OCI-M2 (cell line): Measurements from ENCODE around the gene RPL13.

Experiments used
- DNase-seq: peaks from one replicate; lab custom pipeline; 2025; ENCODE audit not compliant: unreplicated experiment; lab: John Stamatoyannopoulos, UW

The RPL13 gene

GRCh38 chr16:89560378-89561141, at the start of gene RPL13:
Gene RPL13, plus strand, starts transcription at chr16:89560682. Its CDS starts 278 bp downstream, at chr16:89560960.
- peak; percentile 73 for DNase-seq

GRCh38 chr16:89511374-89511773, 49.1 kb upstream of the RPL13 start:
- DNase-seq: no peak

- no peak for DNase-seq
Observed at GRCh38 chr16:89512453-89512852, 48.0 kb upstream of the RPL13 start.

DNA sequence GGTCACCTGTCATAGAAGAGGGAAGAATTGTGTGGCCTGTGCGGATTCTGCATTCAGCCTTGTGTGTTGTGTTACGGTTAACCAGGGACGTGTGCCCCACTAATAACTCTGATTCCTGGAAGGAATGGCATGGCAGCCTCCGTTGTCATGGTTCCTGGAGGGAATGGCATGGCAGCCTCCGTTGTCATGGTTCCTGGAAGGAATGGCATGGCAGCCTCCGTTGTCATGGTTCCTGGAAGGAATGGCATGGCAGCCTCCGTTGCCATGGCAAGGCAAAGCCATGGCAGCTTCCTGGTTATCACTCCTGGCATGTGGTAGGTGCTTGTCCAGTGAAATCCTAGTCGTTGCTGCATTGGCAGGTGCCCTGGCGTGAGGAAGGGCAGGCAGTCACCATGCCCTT, 43.4 kb upstream of the RPL13 start:
- no peak for DNase-seq

- DNase-seq: no peak
Observed at GRCh38 chr16:89519881-89520280, 40.6 kb upstream of the RPL13 start.

DNA sequence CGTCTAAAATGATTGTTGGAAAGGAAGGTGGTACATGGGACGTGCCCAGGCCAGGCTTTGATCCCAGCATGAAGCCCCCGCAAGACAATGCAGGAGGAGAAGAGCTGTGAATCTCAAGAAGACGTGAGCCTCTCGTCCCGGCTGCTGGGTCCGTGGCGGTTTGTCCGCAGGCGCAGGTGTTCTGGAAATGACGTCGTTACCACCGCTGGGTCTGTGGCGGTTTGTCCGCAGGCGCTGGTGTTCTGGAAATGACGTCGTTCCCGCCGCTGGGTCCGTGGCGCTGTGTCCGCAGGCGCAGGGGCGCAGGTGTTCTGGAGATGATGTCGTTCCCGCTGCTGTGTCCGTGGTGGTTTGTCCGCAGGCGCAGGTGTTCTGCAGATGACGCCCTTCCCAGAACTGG, 38.2 kb upstream of the RPL13 start:
- no peak for DNase-seq

- no peak for DNase-seq
Observed at GRCh38 chr16:89523680-89524344, 36.7 kb upstream of the RPL13 start.

DNA sequence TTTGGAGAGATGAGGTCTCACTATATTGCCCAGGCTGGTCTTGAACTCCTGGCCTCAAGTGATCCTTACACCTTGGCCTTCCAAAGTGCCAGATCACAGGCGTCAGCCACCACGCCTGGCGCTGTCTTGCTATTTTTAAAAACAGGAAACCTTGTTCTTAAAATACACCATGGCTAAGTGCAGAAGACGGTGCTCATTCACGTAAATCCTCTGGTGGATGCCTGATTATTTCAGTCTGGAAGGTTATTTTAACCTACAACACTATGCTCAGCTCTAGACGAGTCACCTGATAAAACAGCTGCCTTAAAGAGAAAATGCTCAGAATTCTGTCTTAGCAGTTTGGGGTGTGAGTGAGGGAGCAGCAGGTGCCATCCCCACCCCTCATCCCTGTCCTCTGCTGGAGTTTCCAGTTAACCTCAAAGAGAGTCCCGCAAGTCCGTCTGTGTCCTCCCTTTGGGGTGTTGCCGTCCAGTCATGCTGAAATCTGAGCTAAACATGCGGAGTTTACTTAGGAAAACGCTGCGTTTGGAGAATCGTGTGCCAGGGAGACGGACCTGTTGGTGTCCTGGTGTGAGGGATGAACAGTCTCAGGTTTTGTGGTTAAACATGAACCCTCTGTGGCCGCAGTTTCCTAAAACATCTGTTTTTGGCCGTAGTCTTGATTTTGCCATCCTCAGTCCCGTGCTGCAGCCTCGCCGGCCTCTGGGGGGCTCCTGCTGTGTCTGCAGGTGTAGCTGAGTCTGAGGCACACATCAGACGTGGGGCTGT, 35.2 kb upstream of the RPL13 start:
- DNase-seq: no peak

GRCh38 chr16:89529097-89529496, 31.4 kb upstream of the RPL13 start:
- DNase-seq: no peak

DNA sequence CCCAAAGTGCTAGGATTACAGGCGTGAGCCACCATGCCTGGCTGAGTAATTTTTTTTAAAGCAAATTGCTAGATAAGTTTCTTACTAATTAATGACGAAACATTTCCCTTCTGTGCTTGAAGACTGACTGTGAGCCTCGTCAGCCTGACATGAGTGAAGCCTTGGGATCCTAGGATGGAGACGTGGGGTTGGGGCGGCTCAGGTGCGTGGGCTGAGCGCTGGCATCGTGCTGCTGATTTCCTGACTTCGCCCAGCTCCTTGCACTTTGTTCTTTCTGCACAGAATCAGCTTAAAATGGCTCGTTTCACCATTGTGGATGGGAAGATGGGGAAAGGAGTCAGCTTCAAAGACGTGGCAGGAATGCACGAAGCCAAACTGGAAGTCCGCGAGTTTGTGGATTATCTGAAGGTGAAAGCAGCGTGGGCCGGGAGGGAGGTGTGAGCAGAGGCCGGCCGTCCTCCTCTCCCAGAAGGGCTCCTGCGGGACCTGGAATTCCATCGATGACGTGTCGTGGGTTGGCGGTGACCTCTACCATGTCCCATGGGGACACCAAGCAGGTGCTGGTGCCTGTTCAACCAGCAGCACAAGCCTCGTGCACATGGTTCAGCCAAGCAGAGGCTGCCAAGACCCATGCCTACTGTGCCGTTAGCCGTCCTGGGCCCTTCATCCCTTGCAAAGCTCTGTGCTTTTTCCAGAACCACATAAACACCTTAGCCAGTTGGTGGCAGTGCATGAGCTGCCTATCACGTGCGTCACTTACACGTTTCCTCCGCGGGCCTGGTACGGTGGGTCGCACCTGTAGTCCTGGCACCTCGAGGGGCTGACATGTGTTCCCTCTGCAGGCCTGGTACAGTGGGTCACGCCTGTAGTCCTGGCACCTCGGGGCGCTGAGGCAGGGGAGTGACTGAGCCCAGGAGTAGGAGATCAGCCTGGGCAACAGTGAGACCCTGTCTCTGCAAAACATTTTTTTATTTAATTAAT, 29.8 kb upstream of the RPL13 start:
- no peak for DNase-seq

- no peak for DNase-seq
Observed at GRCh38 chr16:89531821-89532526, 28.5 kb upstream of the RPL13 start.

GRCh38 chr16:89534252-89534756, 26.2 kb upstream of the RPL13 start:
- no peak for DNase-seq

DNA sequence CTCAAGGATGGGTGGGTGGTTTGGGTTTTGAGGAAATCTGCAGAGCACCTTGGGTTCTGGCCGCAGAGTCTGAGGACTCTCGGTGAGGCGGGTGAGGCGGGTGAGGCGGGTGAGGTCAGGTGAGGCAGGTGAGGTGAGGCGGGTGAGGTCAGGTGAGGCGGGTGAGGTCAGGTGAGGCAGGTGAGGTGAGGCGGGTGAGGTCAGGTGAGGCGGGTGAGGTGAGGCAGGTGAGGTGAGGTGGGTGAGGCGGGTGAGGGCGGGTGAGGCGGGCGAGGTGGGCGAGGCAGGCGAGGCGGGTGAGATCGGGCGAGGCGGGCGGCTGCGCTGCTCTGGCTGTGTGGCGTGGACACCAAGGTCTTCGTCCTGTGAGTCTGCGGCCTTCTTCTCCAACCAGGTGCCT, 24.1 kb upstream of the RPL13 start:
- no peak for DNase-seq

DNA sequence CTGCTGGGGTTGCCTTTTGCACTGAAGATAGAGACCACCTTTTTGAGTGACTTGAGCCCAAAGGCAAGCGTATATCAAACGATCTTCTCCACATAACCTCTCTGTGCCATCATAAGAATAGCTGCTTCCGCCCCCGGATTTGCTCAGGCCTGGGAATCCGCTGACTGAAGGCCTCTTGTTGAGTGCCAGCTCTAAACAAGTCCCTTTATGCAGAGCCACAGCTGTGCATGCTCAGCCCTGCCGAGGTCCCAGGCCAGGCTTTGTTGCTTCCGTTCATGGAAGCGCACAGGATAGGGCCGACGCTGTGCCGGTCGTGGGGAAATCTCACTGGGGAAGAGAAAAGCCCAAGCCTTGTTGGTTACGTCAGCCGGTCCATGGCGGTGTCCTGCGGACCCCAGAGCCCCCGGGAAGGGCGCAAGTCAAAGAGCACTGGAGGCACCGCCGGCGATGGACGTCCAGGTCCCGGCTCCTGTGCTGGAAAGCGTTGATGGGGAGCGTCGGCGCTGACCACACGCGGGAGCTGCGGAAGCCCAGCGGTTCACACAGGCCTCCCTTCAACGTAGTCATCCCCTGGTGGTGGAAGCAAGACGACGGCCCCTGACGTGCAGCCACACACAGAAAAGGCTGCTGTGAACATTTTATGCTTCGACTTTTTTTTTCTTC, 23.5 kb upstream of the RPL13 start:
- DNase-seq: no peak

- DNase-seq: no peak
Observed at GRCh38 chr16:89537549-89537925, 22.9 kb upstream of the RPL13 start.

DNA sequence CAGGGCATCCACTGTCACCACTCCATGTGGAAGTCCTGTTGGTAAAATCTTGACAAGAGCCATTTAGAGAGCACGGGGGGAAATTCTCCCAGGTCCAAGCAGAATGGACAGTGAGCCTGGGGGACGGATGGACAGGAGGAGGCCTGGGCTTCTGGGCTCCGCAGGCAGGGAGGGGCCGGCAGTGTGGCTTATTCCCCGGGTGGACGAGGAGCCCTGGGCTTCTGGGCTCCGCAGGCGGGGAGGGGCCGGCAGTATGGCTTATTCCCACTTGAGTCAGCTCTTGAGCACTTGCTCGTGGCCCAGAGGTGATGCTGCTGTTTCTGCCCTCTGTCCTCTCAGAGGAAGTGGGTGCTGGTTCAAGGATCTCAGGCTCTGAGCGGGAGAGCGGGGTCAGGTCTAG, 22.2 kb upstream of the RPL13 start:
- no peak for DNase-seq

DNA sequence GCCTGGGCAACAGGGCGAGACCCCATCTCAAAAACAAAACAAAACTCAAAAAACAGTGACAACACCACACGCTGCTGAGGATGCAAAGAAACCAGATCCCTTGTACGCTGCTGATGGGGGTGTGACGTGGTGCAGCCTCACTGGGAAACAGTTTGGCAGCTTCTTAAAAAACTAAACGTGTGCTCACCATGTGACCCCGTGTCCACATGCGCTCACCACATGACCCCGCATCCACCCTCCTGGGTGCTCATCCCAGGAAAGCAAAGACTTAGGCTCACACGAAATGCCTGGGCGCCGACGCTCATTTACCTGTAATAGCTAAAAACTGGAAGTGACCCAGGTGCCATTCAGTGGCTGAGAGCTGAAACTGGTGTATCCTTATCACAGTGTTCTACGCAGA, 19.9 kb upstream of the RPL13 start:
- DNase-seq: no peak

DNA sequence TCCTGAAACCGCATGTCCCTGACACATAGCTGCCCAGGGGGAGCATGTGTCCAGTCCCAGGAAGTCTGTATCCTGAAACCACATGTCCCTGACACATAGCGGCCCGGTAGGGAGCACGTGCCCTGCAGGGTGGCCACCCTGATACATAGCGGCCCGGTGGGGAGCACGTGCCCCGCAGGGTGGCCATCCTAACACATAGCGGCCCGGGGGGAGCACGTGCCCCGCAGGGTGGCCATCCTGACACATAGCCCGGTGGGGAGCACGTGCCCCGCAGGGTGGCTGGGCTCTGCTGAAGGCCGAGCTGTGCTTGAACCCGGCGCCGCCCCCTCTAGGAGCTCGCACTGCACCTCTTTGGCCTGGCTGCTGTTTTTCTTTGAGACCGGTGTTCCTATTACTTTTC, 18.7 kb upstream of the RPL13 start:
- DNase-seq: no peak

DNA sequence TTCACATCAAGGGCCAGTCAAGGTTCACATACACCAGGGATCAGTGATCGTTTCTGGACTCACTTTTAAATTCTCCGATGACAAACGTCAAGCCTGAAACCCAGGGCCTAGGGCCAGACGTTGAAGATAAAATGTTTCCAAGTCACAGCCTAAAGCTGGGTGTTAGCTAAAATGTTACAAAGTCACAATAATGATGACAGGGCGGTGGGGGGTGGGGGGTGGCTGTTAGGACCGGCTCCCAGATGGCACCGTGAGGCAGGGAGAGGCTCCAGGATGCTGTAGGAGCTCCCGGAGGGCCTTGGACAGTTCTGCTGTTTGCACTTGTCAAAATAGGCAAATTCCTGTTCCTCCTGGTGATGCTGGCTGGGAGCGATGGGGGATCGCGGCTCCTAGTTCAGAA, 16.4 kb upstream of the RPL13 start:
- no peak for DNase-seq

GRCh38 chr16:89544713-89545043, 15.8 kb upstream of the RPL13 start:
- no peak for DNase-seq
